SK-N-SH (cell line): ENCODE results near the gene NXF3. TPM values are rescaled to one million over a fixed set of nuclear protein-coding genes. Genes with fewer than 3 reads are reported as not detected.
"Not testable (repeated sequence)": the region's sequence is repeated elsewhere in the genome, so short reads cannot be mapped to it uniquely, and the experiment has no call there.

ENCODE experiments used
- CTCF ChIA-PET: fragments of 300-600, 350-600 bp; formaldehyde crosslinking; extraction: SDS; loops from one replicate; lab custom pipeline; 2021; lab: Yijun Ruan, JAX
- POLR2A ChIA-PET: fragments of 350-600 bp; sonication (Branson Sonifier 250); formaldehyde crosslinking; extraction: SDS; loops from one replicate; lab custom pipeline; 2020; ENCODE audit warnings: antibody characterized with exemption, inconsistent platforms; lab: Yijun Ruan, JAX
- DNase-seq: peaks from one replicate; pipeline ENCODE4 v3.0.0; 2012
- H2AFZ ChIP-seq: fragments of 200-600 bp; sonication (generic); 2 replicates; pipeline ENCODE4 v1.8.1; 2016; ENCODE audit warnings: antibody characterized with exemption, mild to moderate bottlenecking, low read depth
- H3F3A ChIP-seq: fragments of 200-600 bp; sonication (generic); replicated peaks from 2 replicates; pipeline ENCODE3; 2016; ENCODE audit warnings: antibody characterized with exemption, mild to moderate bottlenecking; ENCODE audit not compliant: insufficient read depth
- H3K27ac ChIP-seq, 2 experiments: fragments of 200-500 bp in 1 of 2; fragments of 200-600 bp in 1 of 2; sonication (Bioruptor generic) in 1 of 2; sonication (generic), shearing (Covaris generic) in 1 of 2; 2 replicates each; pipeline versions ENCODE4 v1.5.1 to v1.6.1; 2014 to 2016; ENCODE audit warnings: low read depth in 2 of 2, inconsistent platforms in 1 of 2, low read length in 1 of 2, mild to moderate bottlenecking in 1 of 2, mixed read lengths in 1 of 2
- H3K27me3 ChIP-seq: fragments of 200-600 bp; sonication (generic), shearing (Covaris generic); 2 replicates; pipeline ENCODE4 v1.6.1; 2016; ENCODE audit warnings: mixed run types; ENCODE audit not compliant: insufficient read depth
- H3K36me3 ChIP-seq, 2 experiments: fragments of 200-500 bp in 1 of 2; fragments of 200-600 bp in 1 of 2; sonication (Bioruptor generic) in 1 of 2; sonication (generic) in 1 of 2; replicated peaks in 1 of 2; 2 replicates each; pipeline versions ENCODE3 to v1.5.1; 2014 to 2016; ENCODE audit warnings: low read length in 1 of 2, mild to moderate bottlenecking in 1 of 2; ENCODE audit not compliant: insufficient read depth in 2 of 2, control insufficient read depth in 1 of 2
- H3K4me1 ChIP-seq, 2 experiments: fragments of 200-500 bp in 1 of 2; fragments of 200-600 bp in 1 of 2; sonication (Bioruptor generic) in 1 of 2; sonication (generic), shearing (Covaris generic) in 1 of 2; 2 replicates each; pipeline versions ENCODE4 v1.5.1 to v1.6.1; 2014 to 2016; ENCODE audit warnings: low read depth in 1 of 2, low read length in 1 of 2, mixed run types in 1 of 2; ENCODE audit not compliant: insufficient read depth in 2 of 2, control insufficient read depth in 1 of 2
- H3K4me2 ChIP-seq: fragments of 200-600 bp; sonication (generic), shearing (Covaris generic); 2 replicates; pipeline ENCODE4 v1.6.1; 2017; ENCODE audit warnings: mixed run types
- H3K4me3 ChIP-seq, 2 experiments: fragments of 200-500 bp in 1 of 2; fragments of 200-600 bp in 1 of 2; sonication (Bioruptor generic) in 1 of 2; sonication (generic), shearing (Covaris generic) in 1 of 2; 2 replicates each; pipeline versions ENCODE4 v1.5.1 to v1.8.1; 2014 to 2016; ENCODE audit warnings: low read depth in 2 of 2, inconsistent platforms in 1 of 2, low read length in 1 of 2, mild to moderate bottlenecking in 1 of 2, mixed read lengths in 1 of 2, moderate library complexity in 1 of 2
- H3K79me2 ChIP-seq: fragments of 200-600 bp; sonication (generic); 2 replicates; pipeline ENCODE4 v1.8.1; 2017; ENCODE audit warnings: mild to moderate bottlenecking; ENCODE audit not compliant: insufficient read depth
- H3K9ac ChIP-seq: fragments of 200-600 bp; sonication (generic); 2 replicates; pipeline ENCODE4 v1.6.1; 2017; ENCODE audit warnings: mixed run types
- H3K9me2 ChIP-seq: fragments of 200-600 bp; sonication (generic); 2 replicates; pipeline ENCODE4 v1.6.1; 2017; ENCODE audit warnings: mixed run types
- H3K9me3 ChIP-seq: fragments of 200-600 bp; sonication (generic); 2 replicates; pipeline ENCODE4 v1.6.1; 2017; ENCODE audit warnings: mixed run types, mild to moderate bottlenecking, moderate library complexity
- H4K20me1 ChIP-seq: fragments of 200-600 bp; sonication (generic); 2 replicates; pipeline ENCODE4 v1.6.1; 2017; ENCODE audit warnings: mild to moderate bottlenecking, mixed run types; ENCODE audit not compliant: insufficient read depth
- CHD2 ChIP-seq: fragments of 150-350 bp; IDR thresholded peaks from 2 replicates; pipeline ENCODE4 v1.6.1; 2018; ENCODE audit warnings: low read length; ENCODE audit not compliant: partially characterized antibody
- FOSL2 ChIP-seq: IDR thresholded peaks from 2 replicates; pipeline ENCODE4 v1.4.0; 2012; ENCODE audit warnings: low read depth, mild to moderate bottlenecking, moderate library complexity, borderline replicate concordance
- FOXJ3 ChIP-seq: sonication (generic); formaldehyde crosslinking; IDR thresholded peaks from 2 replicates; pipeline ENCODE4 v1.5.1; 2020; ENCODE audit warnings: mild to moderate bottlenecking, missing genetic modification reagents
- GATA2 ChIP-seq: sonication (generic); formaldehyde crosslinking; IDR thresholded peaks from 2 replicates; pipeline ENCODE4 v1.5.0; 2020; ENCODE audit warnings: mild to moderate bottlenecking, missing genetic modification reagents
- RAD21 ChIP-seq: IDR thresholded peaks from 2 replicates; pipeline ENCODE4 v1.6.1; 2012; ENCODE audit warnings: mild to moderate bottlenecking, low read length
- SIN3A ChIP-seq: IDR thresholded peaks from 2 replicates; pipeline ENCODE4 v1.6.1; 2012; ENCODE audit warnings: low read depth, mild to moderate bottlenecking, low read length, moderate library complexity, borderline replicate concordance
- SMC3 ChIP-seq: IDR thresholded peaks from 2 replicates; pipeline ENCODE4 v1.6.1; 2012; ENCODE audit warnings: low read depth, low read length, improper control_type of control experiment
- TAF1 ChIP-seq: IDR thresholded peaks from 2 replicates; pipeline ENCODE4 v1.6.1; 2012; ENCODE audit warnings: low read depth, mild to moderate bottlenecking, low read length, moderate library complexity, borderline replicate concordance
- TCF12 ChIP-seq: IDR thresholded peaks from 2 replicates; pipeline ENCODE4 v1.4.0; 2012
- TEAD4 ChIP-seq: IDR thresholded peaks from 2 replicates; pipeline ENCODE4 v1.4.0; 2012; ENCODE audit warnings: mild to moderate bottlenecking, borderline replicate concordance; ENCODE audit not compliant: insufficient read depth
- YY1 ChIP-seq: IDR thresholded peaks from 2 replicates; pipeline ENCODE4 v1.4.0; 2012; ENCODE audit warnings: low read depth, mild to moderate bottlenecking
- WGBS: methylation state at CpG from one replicate; pipeline ENCODE4 v1.1.6; 2017; ENCODE audit warnings: low lambda C conversion rate; 5-methylcytosine and 5-hydroxymethylcytosine counted together
- polyA plus RNA-seq, 3 experiments: library from polyadenylated mRNA; depleted of rRNA; stranded (reverse); fragments of >200 nt; gene quantifications; 2 replicates each; pipeline ENCODE4 v1.2.3, GENCODE V29; 2012
- TF ChIP-seq, protein P1 (sequence below): IDR thresholded peaks from 2 replicates; pipeline ENCODE4 v1.4.0; 2012; ENCODE audit warnings: low read depth
- TF ChIP-seq, protein P2 (sequence below): IDR thresholded peaks from 2 replicates; pipeline ENCODE4 v1.4.0; 2012; ENCODE audit warnings: low read depth, borderline replicate concordance
- TF ChIP-seq, protein P3 (sequence below): fragments of 200-600 bp; sonication (generic); IDR thresholded peaks from 2 replicates; pipeline ENCODE4 v1.6.1; 2017; ENCODE audit warnings: antibody characterized with exemption, mild to moderate bottlenecking, moderate library complexity
- TF ChIP-seq, protein P4 (sequence below): IDR thresholded peaks from 2 replicates; pipeline ENCODE4 v1.6.1; 2012; ENCODE audit warnings: mild to moderate bottlenecking, low read depth, low read length, moderate library complexity
- TF ChIP-seq, protein P5 (sequence below): IDR thresholded peaks from 2 replicates; pipeline ENCODE4 v1.4.0; 2012; ENCODE audit warnings: low read depth, borderline replicate concordance

The NXF3 gene
- polyA plus RNA-seq, 1 of the 3 experiments (the other 2 are of a cell fraction), result 0.20 TPM

DNA sequence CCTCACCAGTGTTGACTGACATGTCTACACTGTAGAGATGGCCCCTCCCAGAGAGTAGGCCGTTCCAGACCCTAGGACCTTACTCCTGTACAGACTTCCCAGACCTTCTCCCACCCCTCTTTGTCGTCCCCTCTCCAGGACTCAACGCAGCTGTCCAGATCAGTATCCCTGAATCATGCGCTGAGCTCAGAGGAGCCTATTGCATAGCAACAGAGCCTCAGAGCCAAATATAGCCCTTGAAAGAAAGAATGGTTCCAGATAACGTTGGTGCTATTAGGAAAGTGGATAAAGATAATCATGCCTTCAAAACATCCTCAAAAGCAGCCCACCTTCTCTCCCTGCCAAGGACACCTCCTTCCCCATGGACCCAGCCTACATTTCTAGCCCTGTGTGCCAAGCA, 27.8 kb upstream of the NXF3 start:
- DNase-seq, result no peak
- CTCF ChIA-PET, result no interaction called here
- no peak for TF ChIP-seq TEAD4
- no peak for TF ChIP-seq CHD2
- no peak for TF ChIP-seq GATA2 (CRISPR knock-in tag)
- TF ChIP-seq, protein P1, sequence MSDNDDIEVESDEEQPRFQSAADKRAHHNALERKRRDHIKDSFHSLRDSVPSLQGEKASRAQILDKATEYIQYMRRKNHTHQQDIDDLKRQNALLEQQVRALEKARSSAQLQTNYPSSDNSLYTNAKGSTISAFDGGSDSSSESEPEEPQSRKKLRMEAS, result no peak
- TF ChIP-seq, protein P2, sequence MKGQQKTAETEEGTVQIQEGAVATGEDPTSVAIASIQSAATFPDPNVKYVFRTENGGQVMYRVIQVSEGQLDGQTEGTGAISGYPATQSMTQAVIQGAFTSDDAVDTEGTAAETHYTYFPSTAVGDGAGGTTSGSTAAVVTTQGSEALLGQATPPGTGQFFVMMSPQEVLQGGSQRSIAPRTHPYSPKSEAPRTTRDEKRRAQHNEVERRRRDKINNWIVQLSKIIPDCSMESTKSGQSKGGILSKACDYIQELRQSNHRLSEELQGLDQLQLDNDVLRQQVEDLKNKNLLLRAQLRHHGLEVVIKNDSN, result no peak
- no peak for TF ChIP-seq FOSL2
- TF ChIP-seq FOXJ3 (CRISPR knock-in tag), result no peak
- TF ChIP-seq SMC3, result no peak
- TF ChIP-seq, protein P3, sequence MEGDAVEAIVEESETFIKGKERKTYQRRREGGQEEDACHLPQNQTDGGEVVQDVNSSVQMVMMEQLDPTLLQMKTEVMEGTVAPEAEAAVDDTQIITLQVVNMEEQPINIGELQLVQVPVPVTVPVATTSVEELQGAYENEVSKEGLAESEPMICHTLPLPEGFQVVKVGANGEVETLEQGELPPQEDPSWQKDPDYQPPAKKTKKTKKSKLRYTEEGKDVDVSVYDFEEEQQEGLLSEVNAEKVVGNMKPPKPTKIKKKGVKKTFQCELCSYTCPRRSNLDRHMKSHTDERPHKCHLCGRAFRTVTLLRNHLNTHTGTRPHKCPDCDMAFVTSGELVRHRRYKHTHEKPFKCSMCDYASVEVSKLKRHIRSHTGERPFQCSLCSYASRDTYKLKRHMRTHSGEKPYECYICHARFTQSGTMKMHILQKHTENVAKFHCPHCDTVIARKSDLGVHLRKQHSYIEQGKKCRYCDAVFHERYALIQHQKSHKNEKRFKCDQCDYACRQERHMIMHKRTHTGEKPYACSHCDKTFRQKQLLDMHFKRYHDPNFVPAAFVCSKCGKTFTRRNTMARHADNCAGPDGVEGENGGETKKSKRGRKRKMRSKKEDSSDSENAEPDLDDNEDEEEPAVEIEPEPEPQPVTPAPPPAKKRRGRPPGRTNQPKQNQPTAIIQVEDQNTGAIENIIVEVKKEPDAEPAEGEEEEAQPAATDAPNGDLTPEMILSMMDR, result no peak
- no peak for TF ChIP-seq TAF1
- no peak for TF ChIP-seq TCF12
- TF ChIP-seq SIN3A, result no peak
- TF ChIP-seq, protein P4, sequence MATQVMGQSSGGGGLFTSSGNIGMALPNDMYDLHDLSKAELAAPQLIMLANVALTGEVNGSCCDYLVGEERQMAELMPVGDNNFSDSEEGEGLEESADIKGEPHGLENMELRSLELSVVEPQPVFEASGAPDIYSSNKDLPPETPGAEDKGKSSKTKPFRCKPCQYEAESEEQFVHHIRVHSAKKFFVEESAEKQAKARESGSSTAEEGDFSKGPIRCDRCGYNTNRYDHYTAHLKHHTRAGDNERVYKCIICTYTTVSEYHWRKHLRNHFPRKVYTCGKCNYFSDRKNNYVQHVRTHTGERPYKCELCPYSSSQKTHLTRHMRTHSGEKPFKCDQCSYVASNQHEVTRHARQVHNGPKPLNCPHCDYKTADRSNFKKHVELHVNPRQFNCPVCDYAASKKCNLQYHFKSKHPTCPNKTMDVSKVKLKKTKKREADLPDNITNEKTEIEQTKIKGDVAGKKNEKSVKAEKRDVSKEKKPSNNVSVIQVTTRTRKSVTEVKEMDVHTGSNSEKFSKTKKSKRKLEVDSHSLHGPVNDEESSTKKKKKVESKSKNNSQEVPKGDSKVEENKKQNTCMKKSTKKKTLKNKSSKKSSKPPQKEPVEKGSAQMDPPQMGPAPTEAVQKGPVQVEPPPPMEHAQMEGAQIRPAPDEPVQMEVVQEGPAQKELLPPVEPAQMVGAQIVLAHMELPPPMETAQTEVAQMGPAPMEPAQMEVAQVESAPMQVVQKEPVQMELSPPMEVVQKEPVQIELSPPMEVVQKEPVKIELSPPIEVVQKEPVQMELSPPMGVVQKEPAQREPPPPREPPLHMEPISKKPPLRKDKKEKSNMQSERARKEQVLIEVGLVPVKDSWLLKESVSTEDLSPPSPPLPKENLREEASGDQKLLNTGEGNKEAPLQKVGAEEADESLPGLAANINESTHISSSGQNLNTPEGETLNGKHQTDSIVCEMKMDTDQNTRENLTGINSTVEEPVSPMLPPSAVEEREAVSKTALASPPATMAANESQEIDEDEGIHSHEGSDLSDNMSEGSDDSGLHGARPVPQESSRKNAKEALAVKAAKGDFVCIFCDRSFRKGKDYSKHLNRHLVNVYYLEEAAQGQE, result no peak
- TF ChIP-seq RAD21, result no peak
- no peak for TF ChIP-seq YY1
- TF ChIP-seq, protein P5, sequence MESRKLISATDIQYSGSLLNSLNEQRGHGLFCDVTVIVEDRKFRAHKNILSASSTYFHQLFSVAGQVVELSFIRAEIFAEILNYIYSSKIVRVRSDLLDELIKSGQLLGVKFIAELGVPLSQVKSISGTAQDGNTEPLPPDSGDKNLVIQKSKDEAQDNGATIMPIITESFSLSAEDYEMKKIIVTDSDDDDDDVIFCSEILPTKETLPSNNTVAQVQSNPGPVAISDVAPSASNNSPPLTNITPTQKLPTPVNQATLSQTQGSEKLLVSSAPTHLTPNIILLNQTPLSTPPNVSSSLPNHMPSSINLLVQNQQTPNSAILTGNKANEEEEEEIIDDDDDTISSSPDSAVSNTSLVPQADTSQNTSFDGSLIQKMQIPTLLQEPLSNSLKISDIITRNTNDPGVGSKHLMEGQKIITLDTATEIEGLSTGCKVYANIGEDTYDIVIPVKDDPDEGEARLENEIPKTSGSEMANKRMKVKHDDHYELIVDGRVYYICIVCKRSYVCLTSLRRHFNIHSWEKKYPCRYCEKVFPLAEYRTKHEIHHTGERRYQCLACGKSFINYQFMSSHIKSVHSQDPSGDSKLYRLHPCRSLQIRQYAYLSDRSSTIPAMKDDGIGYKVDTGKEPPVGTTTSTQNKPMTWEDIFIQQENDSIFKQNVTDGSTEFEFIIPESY, result no peak
- TF ChIP-seq, all 33 proteins: peak for 0
- 23% methylated on average over 5 of the region's 5 CpGs for WGBS
- H2AFZ ChIP-seq, result no peak overlapping the region
- no peaks in the 10 kb centered on the region for H3K4me1 ChIP-seq
- no peak overlapping the region for H3K4me2 ChIP-seq
- no peak overlapping the region for H3K27ac ChIP-seq
- H3K27me3 ChIP-seq, result peaks cover 13% of the 10 kb centered on the region; the same call in 1 of the 2 replicates
- no peaks in the 10 kb centered on the region for H4K20me1 ChIP-seq
- H3K36me3 ChIP-seq, result no peaks in the 10 kb centered on the region
- H3K4me3 ChIP-seq, result no peak overlapping the region
- H3K9me2 ChIP-seq, result no peaks in the 10 kb centered on the region
- H3F3A ChIP-seq, result no peaks in the 10 kb centered on the region
- POLR2A ChIA-PET, result no interaction called here
- H3K79me2 ChIP-seq, result no peaks in the 10 kb centered on the region
- H3K9me3 ChIP-seq, result no peaks in the 10 kb centered on the region
- no peak overlapping the region for H3K9ac ChIP-seq

DNA sequence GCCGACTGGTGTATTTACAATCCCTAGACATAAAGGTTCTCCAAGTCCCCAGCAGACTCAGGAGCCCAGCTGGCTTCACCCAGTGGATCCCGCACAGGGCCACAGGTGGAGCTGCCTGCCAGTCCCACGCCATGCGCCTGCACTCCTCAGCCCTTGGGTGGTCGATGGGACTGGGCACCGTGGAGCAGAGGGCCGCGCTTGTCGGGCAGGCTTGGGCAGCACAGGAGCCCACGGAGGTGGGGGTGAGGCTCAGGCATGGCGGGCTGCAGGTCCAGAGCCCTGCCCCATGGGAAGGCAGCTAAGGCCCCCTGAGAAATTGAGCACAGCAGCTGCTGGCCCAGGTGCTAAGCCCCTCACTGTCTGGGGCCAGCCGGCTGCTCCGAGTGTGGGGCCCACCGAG, 24.0 kb upstream of the NXF3 start:
- POLR2A ChIA-PET, H3K9me3 ChIP-seq, H3K4me1 ChIP-seq, H3K79me2 ChIP-seq, H3K4me2 ChIP-seq, H3K36me3 ChIP-seq, H3K9me2 ChIP-seq, H3K9ac ChIP-seq, H3F3A ChIP-seq, H2AFZ ChIP-seq, H4K20me1 ChIP-seq, DNase-seq, H3K27ac ChIP-seq, H3K4me3 ChIP-seq, CTCF ChIA-PET, H3K27me3 ChIP-seq: not testable (repeated sequence)
- 28% methylated on average over 3 of the region's 14 CpGs for WGBS

DNA sequence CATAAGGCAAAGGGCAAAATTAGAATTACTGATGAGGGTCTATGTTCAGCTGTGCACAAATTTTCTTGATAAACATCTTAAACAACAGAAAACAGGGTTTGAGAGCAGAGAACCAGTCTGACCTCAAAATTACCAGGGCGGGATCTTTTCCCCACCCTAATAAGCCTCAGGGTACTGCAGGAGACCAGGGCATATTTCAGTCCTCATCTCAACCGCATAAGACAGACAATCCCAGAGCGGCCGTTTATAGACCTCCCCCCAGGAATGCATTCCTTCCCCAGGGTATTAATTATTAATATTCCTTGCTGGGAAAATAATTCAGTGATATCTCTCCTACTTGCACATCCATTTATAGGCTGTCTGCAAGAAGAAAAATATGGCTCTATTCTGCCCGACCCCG, 16.6 kb upstream of the NXF3 start:
- H3K9me2 ChIP-seq, H3K79me2 ChIP-seq, H3K4me2 ChIP-seq, H4K20me1 ChIP-seq, DNase-seq, POLR2A ChIA-PET, H3K4me3 ChIP-seq, H3K4me1 ChIP-seq, H3K27me3 ChIP-seq, H3K36me3 ChIP-seq, H3K9ac ChIP-seq, CTCF ChIA-PET, H2AFZ ChIP-seq, H3K9me3 ChIP-seq, H3F3A ChIP-seq, H3K27ac ChIP-seq: not testable (repeated sequence)
- WGBS, result 44% methylated on average over 6 of the region's 6 CpGs
